GM21619 (cell line): Measurements from ENCODE around the gene TMEM140.

Experiments used
- ATAC-seq: cut with Tn5 transposase; IDR thresholded peaks from one replicate; pipeline ENCODE4 v1.9.1; 2021; ENCODE audit not compliant: unreplicated experiment

The TMEM140 gene

GRCh38 chr7:135192914-135193536 lies 45.2 kb downstream of the TMEM140 start:
- ATAC-seq, result no peak

- no peak for ATAC-seq
Measured at GRCh38 chr7:135193615-135194081, 45.8 kb downstream of the TMEM140 start.

- ATAC-seq, result no peak
Measured at GRCh38 chr7:135194494-135195095, 46.7 kb downstream of the TMEM140 start.

- ATAC-seq, result no peak
Measured at GRCh38 chr7:135195156-135195555, 47.3 kb downstream of the TMEM140 start.

- ATAC-seq, result no peak
Measured at GRCh38 chr7:135195968-135196629, 48.2 kb downstream of the TMEM140 start.

GRCh38 chr7:135197343-135197742 lies 49.5 kb downstream of the TMEM140 start:
- peak; percentile 35 for ATAC-seq

GRCh38 chr7:135197906-135198655 lies 50.2 kb downstream of the TMEM140 start:
- no peak for ATAC-seq

- ATAC-seq, result no peak
Measured at GRCh38 chr7:135199439-135199838, 51.6 kb downstream of the TMEM140 start.

- no peak for ATAC-seq
Measured at GRCh38 chr7:135200821-135201331, 53.0 kb downstream of the TMEM140 start.

GRCh38 chr7:135201350-135201749 lies 53.5 kb downstream of the TMEM140 start:
- ATAC-seq, result no peak

GRCh38 chr7:135204341-135204749 lies 56.5 kb downstream of the TMEM140 start:
- ATAC-seq, result no peak

- no peak for ATAC-seq
Measured at GRCh38 chr7:135204876-135205275, 57.0 kb downstream of the TMEM140 start.

GRCh38 chr7:135205850-135206249 lies 58.0 kb downstream of the TMEM140 start:
- ATAC-seq, result no peak

- peak; percentile 29 for ATAC-seq
Measured at GRCh38 chr7:135206941-135207391, 59.1 kb downstream of the TMEM140 start.

GRCh38 chr7:135207406-135208101 lies 59.7 kb downstream of the TMEM140 start:
- no peak for ATAC-seq

GRCh38 chr7:135208102-135208793 lies 60.4 kb downstream of the TMEM140 start:
- ATAC-seq, result no peak

- ATAC-seq, result no peak
Measured at GRCh38 chr7:135209225-135209834, 61.5 kb downstream of the TMEM140 start.

GRCh38 chr7:135210888-135211178 lies 63.0 kb downstream of the TMEM140 start:
- no peak for ATAC-seq

- ATAC-seq, result peak; percentile 77
Measured at GRCh38 chr7:135211179-135211945, 63.5 kb downstream of the TMEM140 start, which contains the start of gene WDR91. WDR91 (minus strand) TSS chr7:135211526; CDS start chr7:135211502, 24 bp downstream.
